ENCODE measurements around the gene ATG3.

DNA sequence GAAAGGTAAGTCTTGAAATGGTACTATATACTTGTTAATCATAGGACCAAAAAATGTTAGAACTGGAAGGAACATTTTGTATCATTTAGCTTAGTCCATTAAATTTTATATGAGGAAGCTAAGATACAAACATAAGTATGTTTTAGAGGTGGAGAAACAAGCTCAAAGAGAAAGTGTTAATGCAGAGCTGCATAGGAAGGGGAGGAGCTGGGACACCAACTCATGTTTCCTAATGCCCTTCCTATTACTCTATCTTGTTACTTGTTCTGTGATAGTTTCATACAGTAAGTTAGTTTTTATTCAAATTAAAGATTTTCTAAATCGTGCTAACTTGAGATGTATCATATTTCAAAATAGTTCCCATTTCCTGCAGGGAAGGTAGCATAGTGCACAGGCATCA, 7.5 kb upstream of the ATG3 start:
- TF ChIP-seq, protein P1, sequence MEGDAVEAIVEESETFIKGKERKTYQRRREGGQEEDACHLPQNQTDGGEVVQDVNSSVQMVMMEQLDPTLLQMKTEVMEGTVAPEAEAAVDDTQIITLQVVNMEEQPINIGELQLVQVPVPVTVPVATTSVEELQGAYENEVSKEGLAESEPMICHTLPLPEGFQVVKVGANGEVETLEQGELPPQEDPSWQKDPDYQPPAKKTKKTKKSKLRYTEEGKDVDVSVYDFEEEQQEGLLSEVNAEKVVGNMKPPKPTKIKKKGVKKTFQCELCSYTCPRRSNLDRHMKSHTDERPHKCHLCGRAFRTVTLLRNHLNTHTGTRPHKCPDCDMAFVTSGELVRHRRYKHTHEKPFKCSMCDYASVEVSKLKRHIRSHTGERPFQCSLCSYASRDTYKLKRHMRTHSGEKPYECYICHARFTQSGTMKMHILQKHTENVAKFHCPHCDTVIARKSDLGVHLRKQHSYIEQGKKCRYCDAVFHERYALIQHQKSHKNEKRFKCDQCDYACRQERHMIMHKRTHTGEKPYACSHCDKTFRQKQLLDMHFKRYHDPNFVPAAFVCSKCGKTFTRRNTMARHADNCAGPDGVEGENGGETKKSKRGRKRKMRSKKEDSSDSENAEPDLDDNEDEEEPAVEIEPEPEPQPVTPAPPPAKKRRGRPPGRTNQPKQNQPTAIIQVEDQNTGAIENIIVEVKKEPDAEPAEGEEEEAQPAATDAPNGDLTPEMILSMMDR (IDR thresholded peaks at IDR 0.05), result no peak
- TF ChIP-seq POLR2AphosphoS5 (IDR thresholded peaks at IDR 0.05; ENCODE audit: low read depth, low read length) (no peak), SIN3A (IDR thresholded peaks at IDR 0.05; ENCODE audit: borderline replicate concordance, insufficient read depth, low read depth, low read length) (no peak)
- TF ChIP-seq, protein P2, sequence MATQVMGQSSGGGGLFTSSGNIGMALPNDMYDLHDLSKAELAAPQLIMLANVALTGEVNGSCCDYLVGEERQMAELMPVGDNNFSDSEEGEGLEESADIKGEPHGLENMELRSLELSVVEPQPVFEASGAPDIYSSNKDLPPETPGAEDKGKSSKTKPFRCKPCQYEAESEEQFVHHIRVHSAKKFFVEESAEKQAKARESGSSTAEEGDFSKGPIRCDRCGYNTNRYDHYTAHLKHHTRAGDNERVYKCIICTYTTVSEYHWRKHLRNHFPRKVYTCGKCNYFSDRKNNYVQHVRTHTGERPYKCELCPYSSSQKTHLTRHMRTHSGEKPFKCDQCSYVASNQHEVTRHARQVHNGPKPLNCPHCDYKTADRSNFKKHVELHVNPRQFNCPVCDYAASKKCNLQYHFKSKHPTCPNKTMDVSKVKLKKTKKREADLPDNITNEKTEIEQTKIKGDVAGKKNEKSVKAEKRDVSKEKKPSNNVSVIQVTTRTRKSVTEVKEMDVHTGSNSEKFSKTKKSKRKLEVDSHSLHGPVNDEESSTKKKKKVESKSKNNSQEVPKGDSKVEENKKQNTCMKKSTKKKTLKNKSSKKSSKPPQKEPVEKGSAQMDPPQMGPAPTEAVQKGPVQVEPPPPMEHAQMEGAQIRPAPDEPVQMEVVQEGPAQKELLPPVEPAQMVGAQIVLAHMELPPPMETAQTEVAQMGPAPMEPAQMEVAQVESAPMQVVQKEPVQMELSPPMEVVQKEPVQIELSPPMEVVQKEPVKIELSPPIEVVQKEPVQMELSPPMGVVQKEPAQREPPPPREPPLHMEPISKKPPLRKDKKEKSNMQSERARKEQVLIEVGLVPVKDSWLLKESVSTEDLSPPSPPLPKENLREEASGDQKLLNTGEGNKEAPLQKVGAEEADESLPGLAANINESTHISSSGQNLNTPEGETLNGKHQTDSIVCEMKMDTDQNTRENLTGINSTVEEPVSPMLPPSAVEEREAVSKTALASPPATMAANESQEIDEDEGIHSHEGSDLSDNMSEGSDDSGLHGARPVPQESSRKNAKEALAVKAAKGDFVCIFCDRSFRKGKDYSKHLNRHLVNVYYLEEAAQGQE (IDR thresholded peaks at IDR 0.05; ENCODE audit: insufficient read depth in 1 of 2, low read depth in 2 of 2, low read length in 1 of 2), result no peak
